Posterior cingulate gyrus (tissue), 11 donors: Measurements from ENCODE around the gene TK2.
"Not testable (repeated sequence)": the region's sequence is repeated elsewhere in the genome, so short reads cannot be mapped to it uniquely, and the experiment has no call there.

ENCODE experiments used
- DNase-seq, 10 donors: peaks; one replicate each; pipeline versions ENCODE4 v3.0.0 to v3.0.0-alpha.2; 2020 to 2021; ENCODE audit warnings: mixed read lengths in 3 of 10
- intact Hi-C: fragments of 100-400 bp; cut with DNase I; formaldehyde crosslinking; loops from one replicate; pipeline ENCODE4 v1.15.1; 2023

Gene TK2

GRCh38 chr16:66510711-66511601, 39.0 kb downstream of the TK2 start:
- peak in 3 of 10 donors; percentile 27 to 70 (median 69) for DNase-seq
- intact Hi-C loops: loop anchor here (10.0 kb wide), 1 partner anchor 94 kb away; the partner anchor contains the start of gene CMTM3

GRCh38 chr16:66510298-66510697, 39.6 kb downstream of the TK2 start:
- intact Hi-C loops: loop anchor here (10.0 kb wide), 1 partner anchor 95 kb away; the partner anchor contains the start of gene CMTM3
- peak in 2 of 10 donors; percentile 65 to 77 for DNase-seq

GRCh38 chr16:66509576-66509975, 40.3 kb downstream of the TK2 start:
- intact Hi-C loops: no loop called here
- DNase-seq: peak in 2 of 10 donors; percentile 43 to 67

GRCh38 chr16:66508914-66509496, 40.9 kb downstream of the TK2 start:
- peak in 2 of 10 donors; percentile 9 to 33 for DNase-seq
- intact Hi-C loops: no loop called here

- peak in 3 of 10 donors; percentile 2 to 34 (median 32) for DNase-seq
- intact Hi-C loops: no loop called here
Observed at GRCh38 chr16:66508248-66508913, 41.5 kb downstream of the TK2 start.

- intact Hi-C loops: no loop called here
- DNase-seq: no peak
Observed at GRCh38 chr16:66507731-66508239, 42.1 kb downstream of the TK2 start.

- intact Hi-C loops: no loop called here
- DNase-seq: no peak
Observed at GRCh38 chr16:66503612-66504011, 46.3 kb downstream of the TK2 start.

GRCh38 chr16:66503030-66503429, 46.9 kb downstream of the TK2 start:
- DNase-seq: peak in 6 of 10 donors; percentile 47 to 88 (median 58)
- intact Hi-C loops: no loop called here

- intact Hi-C loops: no loop called here
- DNase-seq: peak in 1 of 10 donors; percentile 14
Observed at GRCh38 chr16:66502020-66502913, 47.7 kb downstream of the TK2 start.

- DNase-seq, intact Hi-C loops: not testable (repeated sequence)
Observed at GRCh38 chr16:66501563-66501962, 48.4 kb downstream of the TK2 start.

GRCh38 chr16:66497921-66498320, 52.0 kb downstream of the TK2 start:
- DNase-seq, intact Hi-C loops: not testable (repeated sequence)

GRCh38 chr16:66496226-66496625, 53.7 kb downstream of the TK2 start:
- DNase-seq, intact Hi-C loops: not testable (repeated sequence)

- intact Hi-C loops: no loop called here
- no peak for DNase-seq
Observed at GRCh38 chr16:66495440-66495839, 54.5 kb downstream of the TK2 start.

GRCh38 chr16:66494916-66495315, 55.0 kb downstream of the TK2 start:
- intact Hi-C loops: no loop called here

GRCh38 chr16:66493490-66494401, 56.2 kb downstream of the TK2 start:
- intact Hi-C loops: no loop called here
- peak in 1 of 10 donors; percentile 65 for DNase-seq

More at GRCh38 chr16:66494916-66495315, 55.0 kb downstream of the TK2 start:
- no peak for DNase-seq

- intact Hi-C loops: no loop called here
- DNase-seq: peak in 1 of 10 donors; percentile 72
Observed at GRCh38 chr16:66491716-66492064, 58.2 kb downstream of the TK2 start.

GRCh38 chr16:66490774-66491715, 58.9 kb downstream of the TK2 start:
- peak in 3 of 10 donors; percentile 13 to 82 (median 62) for DNase-seq
- intact Hi-C loops: no loop called here

GRCh38 chr16:66489818-66490217, 60.1 kb downstream of the TK2 start:
- DNase-seq: peak in 3 of 10 donors; percentile 12 to 76 (median 28)
- intact Hi-C loops: no loop called here
